Parathyroid adenoma (tissue), 2 donors: ENCODE results near the gene MAP1LC3B.

ENCODE experiments used
- H2AFZ ChIP-seq: fragments of 300-600 bp; sonication (generic); one replicate; pipeline ENCODE4 v1.7.0; 2017; ENCODE audit warnings: antibody characterized with exemption, mild to moderate bottlenecking
- H3K27ac ChIP-seq: fragments of 300-600 bp; sonication (generic); one replicate; pipeline ENCODE4 v1.7.0; 2017
- H3K27me3 ChIP-seq: fragments of 300-600 bp; sonication (generic); one replicate; pipeline ENCODE4 v1.7.0; 2017; ENCODE audit warnings: low read length; ENCODE audit not compliant: control insufficient read depth, insufficient read depth
- H3K36me3 ChIP-seq: fragments of 300-600 bp; sonication (generic); one replicate; pipeline ENCODE4 v1.7.0; 2017; ENCODE audit warnings: low read length; ENCODE audit not compliant: control insufficient read depth, insufficient read depth
- H3K4me1 ChIP-seq: fragments of 300-600 bp; sonication (generic); one replicate; pipeline ENCODE4 v1.7.0; 2017; ENCODE audit warnings: control low read depth
- H3K4me2 ChIP-seq: fragments of 300-600 bp; sonication (generic); one replicate; pipeline ENCODE4 v1.7.0; 2017; ENCODE audit warnings: low read length
- H3K4me3 ChIP-seq: fragments of 300-600 bp; sonication (generic); one replicate; pipeline ENCODE4 v1.7.0; 2017; ENCODE audit warnings: low read depth, low read length
- H3K79me2 ChIP-seq: fragments of 300-600 bp; sonication (generic); one replicate; pipeline ENCODE4 v1.7.0; 2017; ENCODE audit warnings: control low read depth
- H3K9ac ChIP-seq: fragments of 300-600 bp; sonication (generic); one replicate; pipeline ENCODE4 v1.7.0; 2017; ENCODE audit warnings: mild to moderate bottlenecking
- H3K9me3 ChIP-seq: fragments of 300-600 bp; sonication (generic); one replicate; pipeline ENCODE4 v1.7.0; 2017; ENCODE audit warnings: low read length; ENCODE audit not compliant: control insufficient read depth
- TF ChIP-seq, protein P1 (sequence below): fragments of 300-600 bp; sonication (generic); IDR thresholded peaks from one replicate; pipeline ENCODE4 v1.7.0; 2017; ENCODE audit warnings: antibody characterized with exemption, mild to moderate bottlenecking
- donor health status: primary hyperparathyroidism.

MAP1LC3B gene

GRCh38 chr16:87347932-87348615 is 44.1 kb upstream of the MAP1LC3B start:
- peaks cover 53% of the 10 kb centered on the region for H3K79me2 ChIP-seq
- no peaks in the 10 kb centered on the region for H3K4me1 ChIP-seq
- H3K4me3 ChIP-seq = no peak overlapping the region
- H3K4me2 ChIP-seq = no peak overlapping the region
- no peak overlapping the region for H2AFZ ChIP-seq
- H3K27me3 ChIP-seq = no peaks in the 10 kb centered on the region
- no peaks in the 10 kb centered on the region for H3K9me3 ChIP-seq
- TF ChIP-seq, protein P1, sequence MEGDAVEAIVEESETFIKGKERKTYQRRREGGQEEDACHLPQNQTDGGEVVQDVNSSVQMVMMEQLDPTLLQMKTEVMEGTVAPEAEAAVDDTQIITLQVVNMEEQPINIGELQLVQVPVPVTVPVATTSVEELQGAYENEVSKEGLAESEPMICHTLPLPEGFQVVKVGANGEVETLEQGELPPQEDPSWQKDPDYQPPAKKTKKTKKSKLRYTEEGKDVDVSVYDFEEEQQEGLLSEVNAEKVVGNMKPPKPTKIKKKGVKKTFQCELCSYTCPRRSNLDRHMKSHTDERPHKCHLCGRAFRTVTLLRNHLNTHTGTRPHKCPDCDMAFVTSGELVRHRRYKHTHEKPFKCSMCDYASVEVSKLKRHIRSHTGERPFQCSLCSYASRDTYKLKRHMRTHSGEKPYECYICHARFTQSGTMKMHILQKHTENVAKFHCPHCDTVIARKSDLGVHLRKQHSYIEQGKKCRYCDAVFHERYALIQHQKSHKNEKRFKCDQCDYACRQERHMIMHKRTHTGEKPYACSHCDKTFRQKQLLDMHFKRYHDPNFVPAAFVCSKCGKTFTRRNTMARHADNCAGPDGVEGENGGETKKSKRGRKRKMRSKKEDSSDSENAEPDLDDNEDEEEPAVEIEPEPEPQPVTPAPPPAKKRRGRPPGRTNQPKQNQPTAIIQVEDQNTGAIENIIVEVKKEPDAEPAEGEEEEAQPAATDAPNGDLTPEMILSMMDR = no peak
- H3K9ac ChIP-seq = no peak overlapping the region
- no peaks in the 10 kb centered on the region for H3K36me3 ChIP-seq
- no peak overlapping the region for H3K27ac ChIP-seq

GRCh38 chr16:87348616-87349157 is 43.4 kb upstream of the MAP1LC3B start:
- Histone ChIP-seq H3K27ac (no peak overlapping the region), H2AFZ (no peak overlapping the region), H3K79me2 (peaks cover 58% of the 10 kb centered on the region), H3K9ac (no peak overlapping the region), H3K4me1 (no peaks in the 10 kb centered on the region), H3K9me3 (no peaks in the 10 kb centered on the region), H3K4me2 (no peak overlapping the region), H3K4me3 (no peak overlapping the region), H3K36me3 (no peaks in the 10 kb centered on the region), H3K27me3 (no peaks in the 10 kb centered on the region)
- TF ChIP-seq, protein P1 = no peak

- Histone ChIP-seq H3K36me3 (no peaks in the 10 kb centered on the region), H3K79me2 (peaks cover 58% of the 10 kb centered on the region), H3K4me3 (no peak overlapping the region), H3K27ac (no peak overlapping the region), H3K9me3 (no peaks in the 10 kb centered on the region), H3K27me3 (no peaks in the 10 kb centered on the region), H3K4me2 (no peak overlapping the region), H3K4me1 (no peaks in the 10 kb centered on the region), H3K9ac (no peak overlapping the region), H2AFZ (no peak overlapping the region)
- TF ChIP-seq, protein P1 = no peak
These were observed 42.1 kb upstream of the MAP1LC3B start for GRCh38 chr16:87350031-87350430.

DNA sequence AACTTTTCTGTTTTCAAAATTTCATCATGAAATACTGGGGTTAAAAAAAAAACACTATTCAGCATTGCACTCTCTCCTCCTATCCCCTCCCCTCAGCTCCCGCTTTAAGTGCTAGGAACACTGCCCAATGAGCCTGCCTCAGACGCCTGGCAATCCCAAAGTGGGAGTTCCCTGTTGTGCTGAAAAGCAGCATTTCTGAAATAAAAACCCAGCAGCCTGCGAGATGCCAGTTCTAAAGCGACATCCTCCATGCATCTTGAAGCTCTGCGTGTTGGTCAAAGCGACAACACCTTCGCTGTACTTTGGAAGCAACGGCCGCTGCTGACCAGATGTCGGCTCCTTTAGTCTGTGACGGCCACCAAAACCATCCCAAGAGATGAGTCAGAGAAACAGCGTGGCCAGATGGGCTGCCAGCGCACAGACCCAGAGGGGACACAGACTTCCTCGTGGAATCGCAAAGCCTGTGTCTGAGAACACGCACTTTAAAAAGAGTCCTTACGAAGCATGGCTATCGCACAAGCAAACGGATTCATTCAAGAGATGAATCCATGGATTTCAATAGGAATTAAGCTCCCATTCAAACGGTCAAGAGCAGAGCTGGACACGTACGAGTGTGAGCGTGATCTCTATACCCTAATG is 41.3 kb upstream of the MAP1LC3B start:
- Histone ChIP-seq H3K4me1 (no peaks in the 10 kb centered on the region), H3K27me3 (no peaks in the 10 kb centered on the region), H3K79me2 (peaks cover 59% of the 10 kb centered on the region), H3K4me3 (no peak overlapping the region), H3K36me3 (no peaks in the 10 kb centered on the region), H3K9ac (no peak overlapping the region), H3K9me3 (no peaks in the 10 kb centered on the region), H3K27ac (no peak overlapping the region), H3K4me2 (no peak overlapping the region), H2AFZ (no peak overlapping the region)
- TF ChIP-seq, protein P1 = no peak
